Fibroblast of peridontal ligament (primary cell): Measurements from ENCODE around the gene FOXO1.
"Not testable (repeated sequence)": the region's sequence is repeated elsewhere in the genome, so short reads cannot be mapped to it uniquely, and the experiment has no call there.

ENCODE experiments used
- DNase-seq: peaks from one replicate; pipeline ENCODE4 v3.0.0-alpha.2; 2010; ENCODE audit errors: extremely low read depth

The FOXO1 gene

GRCh38 chr13:40666045-40666932 lies at the start of gene FOXO1:
FOXO1 (minus strand) TSS chr13:40666641; CDS start chr13:40666212, 429 bp downstream.
- peak; percentile 65 for DNase-seq

DNA sequence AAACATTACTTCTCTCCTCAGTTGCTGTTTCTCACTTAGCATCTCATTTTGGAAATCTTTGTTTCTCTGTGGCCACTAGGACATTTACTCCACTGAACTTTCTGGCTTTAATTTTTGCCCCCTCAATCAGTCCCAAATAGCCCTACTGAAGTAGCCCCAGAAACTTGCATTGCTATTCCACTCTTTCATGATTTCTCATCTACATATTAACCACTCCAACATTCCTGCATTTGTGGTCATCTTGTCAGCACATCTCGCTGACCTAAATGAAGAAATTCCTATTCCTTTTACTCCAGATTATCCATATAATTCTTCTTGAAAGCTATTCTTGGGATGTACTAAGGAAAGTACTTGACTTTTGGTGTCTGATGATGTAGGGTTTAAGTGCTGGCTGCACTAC lies 48.0 kb upstream of the FOXO1 start:
- not testable (repeated sequence) for DNase-seq

DNA sequence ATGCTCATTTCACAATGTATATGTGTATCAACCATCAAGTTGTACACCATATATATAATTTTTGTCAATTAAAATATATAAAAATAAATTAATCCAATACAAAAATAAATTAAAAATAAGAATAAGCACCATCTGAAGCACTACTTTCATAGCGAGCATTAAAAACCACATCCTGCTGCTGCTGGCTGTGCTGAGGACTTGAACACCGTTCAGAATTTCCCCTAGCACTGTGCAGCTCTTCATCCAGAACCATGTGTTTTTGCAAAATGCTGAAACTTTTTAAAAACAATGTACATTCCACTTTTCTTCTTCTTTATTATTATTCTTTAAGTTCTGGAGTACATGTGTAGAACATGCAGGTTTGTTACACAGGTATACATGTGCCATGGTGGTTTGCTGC lies 40.0 kb upstream of the FOXO1 start:
- DNase-seq = no peak

DNA sequence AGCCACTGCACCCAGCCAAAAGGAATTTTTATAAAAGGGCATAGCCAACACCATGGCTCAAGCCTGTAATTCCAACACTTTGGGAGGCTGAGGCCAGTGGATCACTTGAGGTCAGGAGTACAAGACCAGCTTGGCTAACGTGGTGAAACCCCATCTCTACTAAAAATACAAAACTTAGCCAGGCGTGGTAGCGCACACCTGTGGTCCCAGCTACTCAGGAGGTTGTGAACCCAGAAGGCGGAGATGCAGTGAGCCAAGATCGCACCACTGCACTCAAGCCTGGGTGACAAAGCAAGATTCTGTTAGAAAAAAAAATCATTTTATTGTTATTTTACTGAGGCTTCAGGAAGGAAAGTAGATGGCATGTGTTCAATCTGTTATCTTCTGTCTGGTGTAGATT lies 31.3 kb upstream of the FOXO1 start:
- no peak for DNase-seq

- DNase-seq = no peak
Observed at GRCh38 chr13:40694426-40694825, 28.0 kb upstream of the FOXO1 start.

GRCh38 chr13:40692946-40693345 lies 26.5 kb upstream of the FOXO1 start:
- DNase-seq = no peak

GRCh38 chr13:40688781-40689180 lies 22.3 kb upstream of the FOXO1 start:
- DNase-seq = no peak

DNA sequence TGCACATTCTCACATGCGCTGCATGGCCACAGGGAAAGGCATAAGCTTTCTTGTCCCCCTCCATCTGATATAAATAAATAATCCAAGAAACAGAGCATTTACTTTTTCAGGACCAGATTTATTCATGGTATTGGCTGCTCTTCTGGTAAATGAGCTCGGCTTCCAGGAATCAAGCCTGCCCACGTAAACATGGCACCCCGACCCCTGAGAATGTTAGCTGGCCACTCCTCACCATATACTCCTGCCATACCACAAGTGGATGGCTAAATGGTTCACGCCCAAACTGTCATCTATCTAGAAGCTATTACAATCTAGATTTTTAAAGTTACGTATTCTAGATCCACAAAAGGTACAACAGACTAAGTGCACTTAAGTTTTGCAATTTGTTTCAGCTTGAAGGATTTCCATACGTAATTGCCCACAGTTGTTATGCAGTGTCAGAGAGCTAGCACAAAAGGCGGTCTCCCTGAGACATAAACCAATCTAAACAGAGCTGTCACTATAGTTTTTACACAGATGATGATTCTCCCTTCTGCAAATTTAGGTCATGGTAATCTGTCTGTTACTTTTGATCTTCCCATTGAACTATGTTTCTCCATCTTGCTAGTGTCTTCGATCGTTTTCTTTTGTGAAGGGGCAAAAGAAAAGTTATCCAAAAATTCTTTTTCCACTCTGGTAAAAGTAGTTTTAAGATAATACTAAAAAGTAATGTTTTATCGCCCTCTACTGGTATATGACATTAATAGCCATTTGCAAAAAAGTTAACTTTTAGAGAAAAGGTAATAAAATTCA lies 16.2 kb upstream of the FOXO1 start:
- DNase-seq = peak; percentile 62

- DNase-seq = no peak
Observed at GRCh38 chr13:40681341-40682146, 15.1 kb upstream of the FOXO1 start.

GRCh38 chr13:40680659-40681323 lies 14.3 kb upstream of the FOXO1 start:
- no peak for DNase-seq

DNA sequence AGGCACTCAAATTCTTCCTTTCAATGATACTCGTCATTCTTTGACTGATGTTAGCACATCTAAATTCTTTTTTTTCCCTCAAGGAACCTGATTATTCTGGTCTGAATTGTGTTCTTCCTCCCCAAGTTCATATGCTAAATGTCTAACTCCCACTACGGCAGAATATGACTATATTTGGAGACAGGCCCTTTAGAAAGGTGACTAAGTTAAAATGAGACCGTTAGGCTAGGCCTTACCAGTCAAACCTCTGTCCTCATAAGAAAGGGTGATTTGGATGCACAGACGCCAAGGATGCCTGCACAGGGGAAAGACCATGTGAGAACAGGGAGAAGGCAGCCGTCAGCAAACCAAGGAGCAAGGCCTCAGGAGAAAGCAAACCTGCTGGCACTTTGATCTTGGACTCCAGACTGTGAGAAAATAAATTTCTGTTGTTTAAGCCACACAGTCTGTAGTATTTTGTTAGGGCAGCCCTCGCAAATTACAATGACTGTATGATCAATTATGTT lies 13.1 kb upstream of the FOXO1 start:
- DNase-seq = no peak

- no peak for DNase-seq
Observed at GRCh38 chr13:40677064-40677463, 10.6 kb upstream of the FOXO1 start.

DNA sequence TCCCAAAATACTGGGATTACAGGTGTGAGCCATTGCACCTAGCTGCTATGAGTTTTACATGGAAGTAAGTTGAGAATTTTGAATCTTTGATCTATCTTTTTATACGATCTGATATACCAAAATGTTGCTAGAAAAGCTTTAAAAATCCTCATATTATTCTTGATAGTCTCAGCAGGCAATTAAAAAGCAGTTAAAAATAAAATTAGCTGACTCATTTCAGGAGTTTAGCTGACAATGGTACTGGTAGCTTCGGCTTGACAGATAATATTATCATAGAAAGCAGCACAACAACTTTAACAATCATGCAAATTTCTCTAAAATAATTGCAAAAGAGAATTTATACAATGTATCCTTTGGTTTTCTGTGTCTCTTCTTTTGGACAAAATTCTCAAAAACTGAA lies 9.6 kb upstream of the FOXO1 start:
- no peak for DNase-seq

DNA sequence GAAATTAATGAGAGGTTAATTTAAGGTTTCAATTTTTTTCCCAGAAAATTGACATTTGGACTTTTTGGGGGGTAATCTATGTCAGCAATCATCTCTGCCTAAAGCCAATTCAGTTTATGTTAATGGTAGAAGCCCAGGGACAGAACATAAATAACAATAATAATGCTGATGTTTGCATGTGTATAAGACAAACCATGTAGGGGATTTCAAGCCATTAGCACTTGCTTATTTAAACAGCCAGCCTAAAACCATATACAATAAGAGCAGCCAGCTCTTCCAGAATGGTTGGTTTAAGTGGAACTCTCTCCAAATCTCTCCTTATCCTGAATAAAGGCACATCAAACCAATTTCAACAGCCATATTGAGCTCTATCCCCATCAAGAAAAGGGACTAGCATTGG lies 7.0 kb upstream of the FOXO1 start:
- no peak for DNase-seq

- no peak for DNase-seq
Observed at GRCh38 chr13:40672765-40673397, 6.4 kb upstream of the FOXO1 start.

- DNase-seq = peak; percentile 48
Observed at GRCh38 chr13:40671956-40672764, 5.7 kb upstream of the FOXO1 start.

DNA sequence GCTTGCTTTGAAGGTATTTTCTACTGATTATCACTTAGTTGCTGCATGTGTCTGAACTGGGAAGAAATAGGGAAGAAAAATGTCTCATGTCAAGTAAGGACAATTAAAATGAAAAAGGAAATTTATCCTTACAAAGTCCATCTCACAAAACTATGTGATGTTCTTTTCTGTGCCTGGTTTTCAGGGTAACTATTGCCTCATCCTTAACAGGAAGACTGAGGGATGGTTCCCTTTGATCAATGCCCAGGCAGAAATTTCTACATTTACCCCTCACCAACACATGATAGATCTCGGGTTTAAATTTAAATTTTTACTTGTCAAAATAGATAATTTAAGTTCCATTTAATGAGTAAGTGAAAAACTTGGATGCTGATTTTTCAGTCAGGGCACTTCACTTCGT lies 3.9 kb upstream of the FOXO1 start:
- no peak for DNase-seq

DNA sequence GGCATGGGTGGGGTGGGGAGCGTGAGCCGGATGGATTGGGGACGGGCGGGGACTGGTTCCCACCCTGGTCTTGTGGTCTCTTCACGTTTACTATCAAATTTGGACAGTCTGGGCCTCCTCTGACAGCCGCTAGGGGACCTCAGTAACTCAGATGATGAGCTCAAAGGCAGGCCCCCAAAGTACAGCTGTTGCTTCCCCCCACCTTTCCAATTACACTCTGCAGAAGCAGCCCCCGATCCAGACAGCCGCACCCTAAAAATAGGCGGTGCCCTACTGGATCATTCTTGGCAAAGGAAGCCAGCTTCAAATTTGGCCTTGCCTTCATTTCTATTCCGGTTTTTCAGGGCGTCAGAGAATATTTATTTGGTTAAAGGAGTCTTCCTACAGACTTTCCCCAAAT lies 1.9 kb upstream of the FOXO1 start:
- DNase-seq = no peak

DNA sequence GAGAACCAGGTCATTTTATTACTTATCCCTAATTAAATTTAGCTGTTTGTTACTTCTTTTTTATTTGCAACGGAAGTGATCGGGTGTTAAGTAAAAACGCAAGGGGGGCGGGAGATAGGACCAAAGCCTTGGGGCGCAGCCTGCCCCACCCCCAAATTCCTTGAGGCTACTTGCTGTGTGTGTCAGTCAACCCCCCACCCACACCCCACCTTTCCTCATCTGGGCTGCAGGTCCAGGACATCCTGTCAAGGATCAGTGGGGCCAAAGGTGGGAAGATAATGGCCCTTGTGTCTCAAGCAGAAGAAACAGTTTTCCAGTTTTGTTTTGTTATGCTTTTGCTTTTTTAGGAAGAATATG lies 1.2 kb upstream of the FOXO1 start:
- DNase-seq = no peak
